GM21786 (cell line): Measurements from ENCODE around the gene C5orf15.
"Not testable (repeated sequence)": the region's sequence is repeated elsewhere in the genome, so short reads cannot be mapped to it uniquely, and the experiment has no call there.

Source experiments
- ATAC-seq: cut with Tn5 transposase; IDR thresholded peaks from one replicate; pipeline ENCODE4 v1.9.1; 2021; ENCODE audit not compliant: unreplicated experiment

Gene C5orf15

GRCh38 chr5:133938929-133939328 is 29.5 kb downstream of the C5orf15 start:
- ATAC-seq: peak; percentile 60

DNA sequence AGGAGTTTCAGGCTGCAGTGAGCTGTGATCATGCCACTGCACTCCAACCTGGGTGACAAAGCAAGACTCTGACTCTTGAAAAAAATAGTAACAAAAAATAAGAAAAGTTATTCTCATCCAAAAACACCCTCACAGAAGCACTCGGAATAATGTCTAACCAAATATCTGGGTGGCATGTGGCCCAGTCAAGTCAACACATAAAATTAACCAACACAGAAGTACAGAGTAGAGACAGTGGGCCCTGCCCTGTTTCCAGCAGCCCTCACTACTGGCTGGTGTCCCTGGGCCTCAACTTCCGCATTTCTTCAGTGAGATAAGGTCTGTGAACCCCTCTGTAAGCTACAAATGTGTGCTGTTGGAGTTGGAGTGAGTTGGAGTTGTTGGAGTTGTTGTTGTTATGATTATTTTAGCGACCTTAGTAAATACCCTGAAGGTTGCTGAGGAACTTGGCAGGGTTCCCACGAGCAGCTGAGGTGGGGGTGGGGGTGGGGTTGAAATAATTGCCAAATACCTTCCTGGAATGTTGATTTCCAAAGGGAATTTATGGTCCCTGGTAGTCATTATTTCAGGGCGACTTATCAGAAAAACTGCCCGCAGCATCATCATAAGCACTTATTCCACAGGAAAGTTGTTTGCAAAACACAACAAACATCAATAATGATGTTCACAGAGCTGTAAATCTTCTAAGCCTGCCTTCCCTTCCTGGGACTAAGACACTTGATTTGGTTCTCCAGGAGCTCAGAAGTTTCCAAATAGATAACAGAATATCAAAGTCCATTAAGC is 30.2 kb downstream of the C5orf15 start:
- no peak for ATAC-seq

DNA sequence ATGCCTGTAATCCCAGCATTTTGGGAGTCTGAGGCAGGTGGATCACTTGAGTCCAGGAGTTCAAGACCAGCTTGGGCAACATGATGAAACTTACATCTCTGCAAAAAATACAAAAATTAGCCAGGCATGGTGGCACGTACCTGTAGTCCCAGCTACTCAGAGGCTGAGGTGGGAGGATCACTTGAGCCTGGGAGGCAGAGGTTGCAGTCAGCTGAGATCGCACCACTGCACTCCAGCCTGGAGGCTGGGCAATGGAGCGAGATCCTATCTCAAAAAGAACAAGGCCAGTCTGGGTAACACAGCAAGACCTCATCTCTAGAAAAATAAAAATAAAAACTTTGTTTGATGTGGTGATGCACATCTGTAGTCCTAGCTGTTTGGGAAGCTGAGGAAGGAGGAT is 30.8 kb downstream of the C5orf15 start:
- ATAC-seq: not testable (repeated sequence)

DNA sequence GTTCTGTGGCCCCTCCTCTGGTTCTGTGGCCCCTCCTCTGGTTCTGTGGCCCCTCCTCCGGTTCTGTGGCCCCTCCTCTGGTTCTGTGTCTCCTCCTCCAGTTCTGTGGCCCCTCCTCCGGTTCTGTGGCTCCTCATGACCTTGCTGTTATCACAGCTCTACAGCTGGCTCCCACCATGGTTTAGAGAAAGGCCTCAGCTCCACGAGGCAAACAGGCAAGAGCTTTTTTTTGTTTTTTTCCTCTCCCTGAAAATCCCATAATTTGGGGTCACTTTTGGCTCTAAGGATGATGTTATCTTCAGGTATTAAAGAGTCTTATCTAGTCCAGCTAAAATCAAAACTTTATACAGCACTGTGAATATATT is 31.8 kb downstream of the C5orf15 start:
- no peak for ATAC-seq

GRCh38 chr5:133935991-133936650 is 32.3 kb downstream of the C5orf15 start:
- not testable (repeated sequence) for ATAC-seq

DNA sequence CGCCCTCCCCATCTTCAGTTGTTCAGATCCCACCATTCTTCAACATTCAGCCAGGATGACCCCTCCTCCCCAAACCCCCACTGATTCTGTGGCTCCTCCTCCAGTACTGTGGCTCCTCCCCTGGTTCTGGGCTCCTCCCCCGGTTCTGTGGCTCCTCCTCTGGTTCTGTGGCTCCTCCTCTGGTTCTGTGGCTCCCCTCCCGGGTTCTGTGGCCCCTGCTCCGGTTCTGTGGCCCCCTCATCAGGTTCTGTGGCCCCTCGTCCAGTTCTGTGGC is 32.8 kb downstream of the C5orf15 start:
- ATAC-seq: no peak

GRCh38 chr5:133934822-133935666 is 33.4 kb downstream of the C5orf15 start:
- ATAC-seq: peak; percentile 53

DNA sequence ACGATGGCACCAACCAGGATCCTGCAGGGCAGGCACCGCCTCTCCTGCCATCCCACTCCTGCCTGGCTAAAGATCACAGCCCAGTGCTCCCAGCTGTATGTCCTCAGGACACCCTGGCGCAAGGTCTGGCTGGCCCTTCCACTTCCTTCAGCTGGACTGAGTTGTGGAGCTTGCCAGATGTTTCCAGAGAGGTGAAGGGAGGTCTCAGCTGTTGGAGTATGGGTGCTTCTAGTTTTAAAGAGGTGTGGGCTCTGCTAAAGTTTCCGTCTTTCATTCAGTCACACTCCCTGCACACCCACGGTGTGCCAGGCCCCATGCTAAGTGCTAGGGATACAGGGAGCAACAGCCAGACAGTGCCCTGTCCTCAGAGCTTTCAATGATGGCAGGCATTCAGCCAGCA is 34.1 kb downstream of the C5orf15 start:
- ATAC-seq: no peak

GRCh38 chr5:133933670-133934295 is 34.6 kb downstream of the C5orf15 start:
- no peak for ATAC-seq

DNA sequence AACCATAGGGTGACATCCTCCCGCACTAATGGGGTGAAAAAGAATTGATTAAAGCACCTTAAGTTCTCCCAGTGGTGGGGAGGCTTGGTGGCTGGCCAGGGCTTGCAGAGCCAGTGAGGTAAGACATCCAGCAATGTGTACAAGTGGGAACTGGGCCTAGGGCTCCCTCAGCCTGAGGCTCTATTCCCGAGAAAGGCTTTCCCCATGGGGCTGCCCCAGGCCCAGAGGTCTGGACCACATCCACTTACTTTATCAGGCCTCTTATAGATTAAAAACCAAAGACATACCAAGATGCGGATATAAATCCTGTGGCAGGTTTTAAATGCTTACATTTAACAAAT is 35.3 kb downstream of the C5orf15 start:
- ATAC-seq: no peak

DNA sequence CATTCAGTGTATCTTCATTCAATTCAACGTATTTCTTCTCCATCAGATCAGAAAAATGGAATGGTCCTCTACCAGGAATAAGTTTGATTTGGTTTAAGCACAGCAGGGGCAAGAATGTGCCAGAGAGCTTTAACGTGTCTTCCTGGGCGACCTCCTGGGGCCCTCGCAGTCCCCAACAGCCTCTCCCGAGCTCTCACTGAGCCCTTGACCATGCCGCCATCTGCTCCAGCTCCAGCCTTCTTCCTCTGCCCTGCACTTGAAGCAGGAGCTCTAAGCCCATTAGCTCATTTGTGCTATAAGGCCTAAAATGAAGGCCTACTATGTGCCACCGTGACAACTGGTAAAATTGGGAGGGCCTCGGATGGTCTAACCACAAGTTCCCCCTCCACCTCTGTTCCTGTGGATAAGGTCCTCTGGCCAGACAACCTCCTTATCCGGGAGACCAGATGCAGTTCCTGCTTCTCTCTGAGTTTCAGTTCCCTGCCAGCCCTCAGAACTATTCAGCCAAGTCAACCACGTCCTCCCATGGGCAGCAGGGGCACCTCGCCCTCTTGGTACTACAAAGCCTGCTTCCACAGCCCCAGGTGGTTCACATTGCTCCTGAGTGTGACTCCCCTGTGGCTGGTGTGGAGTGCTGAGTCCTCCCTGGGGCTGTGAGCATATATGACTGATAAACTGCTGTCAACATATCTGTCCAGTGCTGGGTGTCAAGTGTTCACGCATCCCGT is 35.8 kb downstream of the C5orf15 start:
- no peak for ATAC-seq

DNA sequence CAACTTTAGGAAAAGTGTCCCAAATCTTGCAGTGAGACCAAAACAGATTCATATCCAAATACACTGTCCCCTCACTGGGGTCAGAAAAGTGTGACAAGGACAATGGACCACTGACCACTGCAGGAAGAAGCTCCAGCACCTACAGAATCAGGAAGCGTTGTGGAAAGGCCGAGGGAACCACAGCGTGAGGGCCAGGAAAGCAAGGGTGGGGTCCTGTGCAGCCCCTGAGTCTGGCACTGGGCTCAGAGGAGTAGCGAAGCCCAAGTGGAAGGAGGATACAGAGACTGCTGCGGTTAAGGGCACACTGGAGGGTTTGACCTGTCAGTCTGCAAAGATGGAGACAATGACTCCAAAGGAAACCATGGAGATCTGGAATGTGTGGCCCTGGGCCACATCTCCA is 36.9 kb downstream of the C5orf15 start:
- no peak for ATAC-seq

DNA sequence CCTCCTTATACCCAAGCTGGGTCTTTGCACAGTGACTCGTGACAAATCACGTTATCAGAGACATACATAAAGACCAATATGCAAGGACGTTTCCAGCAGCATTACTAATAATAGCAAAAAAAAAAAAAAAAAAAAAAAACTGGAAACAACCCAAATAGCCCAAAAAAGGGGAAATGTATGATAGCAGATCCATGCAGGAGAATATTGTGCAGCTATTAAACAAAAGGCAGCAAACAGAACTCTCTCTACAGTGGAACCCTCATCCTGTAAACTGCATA is 37.7 kb downstream of the C5orf15 start:
- ATAC-seq: no peak

DNA sequence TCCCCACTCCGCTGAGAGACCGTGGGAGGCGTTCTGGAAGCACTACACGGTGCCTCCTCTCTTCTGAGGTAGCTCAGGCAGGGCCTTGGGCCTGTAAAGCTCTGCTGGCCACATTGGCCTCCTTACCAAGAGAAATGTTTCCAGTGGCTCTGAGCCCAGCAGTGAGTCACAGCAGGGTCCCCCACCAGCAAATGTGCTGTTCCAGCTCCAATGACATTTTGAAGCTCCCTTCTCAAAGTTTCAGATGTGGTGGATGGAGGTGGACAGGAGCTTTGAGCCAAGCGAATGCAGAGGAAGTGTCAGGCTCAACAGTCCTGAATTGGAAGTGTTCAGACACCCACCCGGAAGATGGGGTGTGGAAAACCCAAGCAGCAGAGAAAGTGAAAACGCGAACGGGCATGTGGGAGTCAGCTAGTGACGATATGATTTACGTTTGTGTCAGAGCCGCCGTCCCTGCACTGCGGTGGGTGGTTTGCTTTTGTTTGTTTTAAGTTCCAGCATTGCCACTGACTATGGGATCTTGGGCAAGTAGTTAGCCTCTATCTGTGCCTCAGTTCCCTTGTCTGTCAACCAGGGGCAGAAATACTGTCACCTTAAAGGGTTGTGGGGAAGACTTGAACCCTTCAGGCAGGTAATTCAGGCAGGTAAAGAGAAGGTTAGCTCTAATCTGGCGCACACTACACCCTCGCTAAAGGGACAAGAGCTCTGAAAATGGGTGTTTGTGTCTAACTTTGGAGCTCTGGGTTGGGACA is 38.2 kb downstream of the C5orf15 start:
- no peak for ATAC-seq

DNA sequence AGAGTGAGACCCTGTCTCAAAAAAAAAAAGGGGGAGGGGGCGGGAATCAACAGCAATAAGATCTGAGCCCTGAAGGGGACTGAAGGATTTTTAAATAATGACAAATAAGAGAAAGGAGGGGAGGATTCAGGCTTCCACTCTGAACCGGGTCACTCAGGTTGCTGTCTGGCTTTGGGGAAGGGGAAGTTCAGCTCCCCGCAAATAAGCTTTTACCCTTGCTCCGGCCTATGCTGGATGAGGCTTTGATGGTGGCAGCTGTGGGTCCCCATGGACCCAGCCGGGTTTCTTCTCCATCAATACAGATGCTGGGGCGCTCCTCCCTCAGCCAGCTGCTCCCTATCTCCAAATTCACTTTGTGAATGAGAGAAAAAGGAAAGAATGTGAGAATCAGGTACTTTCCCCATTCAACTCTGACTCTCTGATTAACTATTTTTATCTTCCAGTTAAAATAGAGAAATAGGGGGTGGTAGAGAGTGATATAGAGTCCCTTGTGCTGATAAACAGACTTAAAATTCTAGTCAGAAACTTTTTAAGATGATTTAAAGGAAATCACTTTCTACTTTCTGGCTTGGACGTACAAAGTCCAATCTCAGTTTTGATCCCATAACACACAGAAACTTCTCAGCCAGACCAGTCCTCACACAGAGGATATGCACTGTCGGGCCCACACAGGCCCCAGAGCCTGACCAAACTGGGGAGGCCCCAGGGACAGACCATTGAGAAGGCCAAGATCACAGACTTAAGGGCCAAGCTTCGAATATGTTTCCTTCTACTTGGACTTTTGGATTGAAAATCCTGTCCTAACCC is 39.6 kb downstream of the C5orf15 start:
- peak; percentile 42 for ATAC-seq

- ATAC-seq: no peak
Measured at GRCh38 chr5:133927300-133928180, 40.9 kb downstream of the C5orf15 start.

DNA sequence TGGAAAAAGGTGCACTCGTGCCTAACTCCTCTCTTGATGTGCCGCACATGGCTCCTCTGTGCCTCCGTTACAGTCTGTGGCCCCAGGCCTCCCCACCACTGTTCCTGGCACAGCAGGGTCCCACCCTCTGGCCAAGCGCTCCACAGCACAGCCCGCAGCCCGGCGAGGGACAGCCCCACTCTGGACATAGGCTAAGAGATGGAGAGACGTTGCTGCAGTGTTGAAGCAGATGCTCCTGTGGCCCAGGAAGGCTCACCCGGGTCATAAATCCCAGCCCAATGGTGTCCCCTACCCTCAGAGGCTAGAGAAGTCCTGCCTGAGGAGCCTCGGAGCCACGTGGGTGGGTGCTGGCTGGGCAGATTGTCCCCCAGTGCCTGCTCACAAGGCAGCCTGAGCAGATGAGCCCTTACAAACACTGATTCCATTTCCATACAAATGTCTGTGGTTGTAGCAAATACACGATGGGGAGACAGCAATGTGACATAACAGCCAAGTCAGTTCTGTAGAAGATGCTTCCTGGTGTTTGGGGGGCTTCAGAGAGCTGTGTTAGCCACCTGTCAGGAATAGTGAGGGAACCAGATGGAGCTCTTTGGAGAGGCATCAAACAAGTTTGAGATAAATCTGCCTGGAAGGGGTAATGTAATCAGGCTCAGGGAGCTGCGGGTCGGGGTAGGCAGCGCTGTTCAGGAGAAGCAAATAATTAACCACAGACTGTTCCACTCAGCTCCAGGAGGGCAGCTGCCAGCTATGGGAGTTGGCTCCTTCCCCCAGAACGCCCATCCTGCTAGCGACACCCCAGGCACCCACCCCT is 41.7 kb downstream of the C5orf15 start:
- no peak for ATAC-seq
